PC-9 (cell line): ENCODE data around the gene JARID2. TPM values are rescaled to one million over a fixed set of nuclear protein-coding genes. Genes with fewer than 3 reads are reported as not detected.

Experiments used
- BruUV-seq: library from RNA; stranded (reverse); fragments of 400-500 nt; replicated peaks from 2 replicates; lab custom pipeline; 2021; lab: Mats Ljungman, UMichigan
- CTCF ChIA-PET: fragments of 300-600 bp; sonication (Branson Sonifier 250); formaldehyde crosslinking; loops from one replicate; lab custom pipeline; 2022; ENCODE audit warnings: antibody characterized with exemption; lab: Charles Lee
- POLR2A ChIA-PET: fragments of 300-600 bp; sonication (Branson Sonifier 250); formaldehyde crosslinking; loops from one replicate; lab custom pipeline; 2022; ENCODE audit warnings: antibody characterized with exemption; ENCODE audit not compliant: unreplicated experiment; lab: Charles Lee
- DNase-seq, 2 experiments: peaks; one replicate each; pipeline versions ENCODE4 v3.0.0 to v3.0.0-alpha.2; 2015 to 2022; ENCODE audit warnings: mixed read lengths in 1 of 2
- H2AFZ ChIP-seq: fragments of 200-600 bp; sonication (generic); 2 replicates; pipeline ENCODE4 v1.8.1; 2017; ENCODE audit warnings: antibody characterized with exemption
- H3F3A ChIP-seq: fragments of 200-600 bp; sonication (generic); 2 replicates; pipeline ENCODE4 v1.8.1; 2017; ENCODE audit warnings: antibody characterized with exemption, mild to moderate bottlenecking, low read depth; ENCODE audit not compliant: insufficient read depth
- H3K27ac ChIP-seq: fragments of 200-600 bp; sonication (generic); 2 replicates; pipeline ENCODE4 v1.6.1; 2016; ENCODE audit warnings: mixed run types
- H3K27me3 ChIP-seq: fragments of 200-600 bp; sonication (generic); 2 replicates; pipeline ENCODE4 v1.6.1; 2016; ENCODE audit warnings: low read depth, mixed run types; ENCODE audit not compliant: insufficient read depth
- H3K36me3 ChIP-seq: fragments of 200-600 bp; sonication (generic); 2 replicates; pipeline ENCODE4 v1.6.1; 2016; ENCODE audit warnings: low read depth, mixed run types
- H3K4me1 ChIP-seq: fragments of 200-600 bp; sonication (generic); replicated peaks from 2 replicates; pipeline ENCODE4 v1.6.1; 2016; ENCODE audit warnings: mixed run types; ENCODE audit not compliant: insufficient read depth
- H3K4me2 ChIP-seq: fragments of 200-600 bp; sonication (generic); 2 replicates; pipeline ENCODE4 v1.6.1; 2017; ENCODE audit warnings: mixed run types
- H3K4me3 ChIP-seq: fragments of 200-600 bp; sonication (generic); 2 replicates; pipeline ENCODE4 v1.6.1; 2016; ENCODE audit warnings: mixed run types
- H3K79me2 ChIP-seq: fragments of 200-600 bp; sonication (generic); 2 replicates; pipeline ENCODE4 v1.6.1; 2017; ENCODE audit warnings: low read depth, mixed run types
- H3K9me2 ChIP-seq: fragments of 200-600 bp; sonication (generic); 2 replicates; pipeline ENCODE4 v1.8.1; 2017; ENCODE audit warnings: mild to moderate bottlenecking; ENCODE audit not compliant: insufficient read depth
- H3K9me3 ChIP-seq: fragments of 200-600 bp; sonication (generic); 2 replicates; pipeline ENCODE4 v1.8.1; 2016; ENCODE audit warnings: low read depth; ENCODE audit not compliant: insufficient read depth
- H4K20me1 ChIP-seq: fragments of 200-600 bp; sonication (generic); 2 replicates; pipeline ENCODE4 v1.8.1; 2017; ENCODE audit not compliant: insufficient read depth
- EZH2 ChIP-seq: fragments of 200-600 bp; sonication (generic); IDR thresholded peaks from 2 replicates; pipeline ENCODE4 v1.8.0; 2017; ENCODE audit warnings: antibody characterized with exemption, low read depth
- intact Hi-C: fragments of 100-400 bp; cut with micrococcal nuclease; formaldehyde crosslinking; loops from one replicate; pipeline ENCODE4 v1.10.0; 2022; ENCODE audit not compliant: unreplicated experiment
- total RNA-seq: library from RNA; stranded (reverse); gene quantifications from 2 replicates; pipeline ENCODE4 v1.2.3, GENCODE V29; 2021
- TF ChIP-seq, protein P1 (sequence below): fragments of 200-600 bp; sonication (generic); conservative IDR thresholded peaks from 2 replicates; pipeline ENCODE4 v1.6.1; 2017; ENCODE audit warnings: mixed run types, antibody characterized with exemption, mild to moderate bottlenecking, moderate library complexity

The JARID2 gene
- total RNA-seq, 1 experiment from 2014 or later = 35.0 TPM

DNA sequence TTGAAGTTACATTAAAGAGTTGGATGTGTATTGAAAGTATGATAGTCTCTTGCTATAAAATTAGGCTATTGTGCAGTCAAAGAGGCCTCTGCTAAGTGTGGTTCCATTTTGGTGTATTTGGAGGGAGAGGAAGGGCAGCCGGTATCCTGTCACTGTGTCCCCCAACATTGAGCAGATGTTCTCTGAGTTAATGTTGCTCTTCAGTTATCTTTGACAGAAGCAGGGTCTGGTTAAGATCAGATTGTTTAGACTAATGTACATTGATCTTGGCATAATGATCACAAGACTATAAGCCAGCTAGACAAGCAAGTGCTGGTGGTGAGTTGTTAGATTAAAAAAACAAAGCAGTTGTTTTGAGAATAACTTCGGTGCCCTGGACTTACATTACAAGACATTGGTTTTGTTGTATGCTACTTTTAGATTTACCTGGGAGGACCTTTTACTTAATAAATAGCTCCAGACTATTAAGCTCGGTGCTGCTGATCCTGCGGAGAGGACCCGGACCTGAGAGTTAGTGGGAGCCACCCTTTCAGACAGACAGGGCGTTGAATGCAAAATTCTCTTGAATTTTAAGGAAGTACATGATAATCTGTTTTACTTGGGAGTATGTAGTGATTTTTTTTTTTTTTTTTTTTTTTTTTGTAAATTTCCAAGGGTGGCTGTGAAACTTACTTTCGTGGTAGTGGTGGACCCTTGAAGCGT lies 97.8 kb downstream of the JARID2 start:
- H3K27me3 ChIP-seq = no peaks in the 10 kb centered on the region
- 0 out of 2 replicates have a peak, but pooled peaks cover 7% of the 10 kb centered on the region for H3K4me1 ChIP-seq
- BruUV-seq = no TSS peak
- peaks cover 92% of the 10 kb centered on the region for H3K79me2 ChIP-seq
- H3F3A ChIP-seq = no peaks in the 10 kb centered on the region
- H2AFZ ChIP-seq = no peak overlapping the region
- ChIA-PET POLR2A (interaction anchor here (0.6 kb wide), 1 partner anchor 22 kb away, joined by 9 read pairs; no protein-coding TSS in a partner anchor), CTCF (no interaction called here)
- no peak for TF ChIP-seq EZH2
- TF ChIP-seq, protein P1, sequence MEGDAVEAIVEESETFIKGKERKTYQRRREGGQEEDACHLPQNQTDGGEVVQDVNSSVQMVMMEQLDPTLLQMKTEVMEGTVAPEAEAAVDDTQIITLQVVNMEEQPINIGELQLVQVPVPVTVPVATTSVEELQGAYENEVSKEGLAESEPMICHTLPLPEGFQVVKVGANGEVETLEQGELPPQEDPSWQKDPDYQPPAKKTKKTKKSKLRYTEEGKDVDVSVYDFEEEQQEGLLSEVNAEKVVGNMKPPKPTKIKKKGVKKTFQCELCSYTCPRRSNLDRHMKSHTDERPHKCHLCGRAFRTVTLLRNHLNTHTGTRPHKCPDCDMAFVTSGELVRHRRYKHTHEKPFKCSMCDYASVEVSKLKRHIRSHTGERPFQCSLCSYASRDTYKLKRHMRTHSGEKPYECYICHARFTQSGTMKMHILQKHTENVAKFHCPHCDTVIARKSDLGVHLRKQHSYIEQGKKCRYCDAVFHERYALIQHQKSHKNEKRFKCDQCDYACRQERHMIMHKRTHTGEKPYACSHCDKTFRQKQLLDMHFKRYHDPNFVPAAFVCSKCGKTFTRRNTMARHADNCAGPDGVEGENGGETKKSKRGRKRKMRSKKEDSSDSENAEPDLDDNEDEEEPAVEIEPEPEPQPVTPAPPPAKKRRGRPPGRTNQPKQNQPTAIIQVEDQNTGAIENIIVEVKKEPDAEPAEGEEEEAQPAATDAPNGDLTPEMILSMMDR = no peak
- no peaks in the 10 kb centered on the region for H3K36me3 ChIP-seq
- no peak overlapping the region for H3K4me3 ChIP-seq
- no peak overlapping the region for H3K4me2 ChIP-seq
- peaks cover 34% of the 10 kb centered on the region for H4K20me1 ChIP-seq
- intact Hi-C loops = no loop called here
- no peaks in the 10 kb centered on the region for H3K9me2 ChIP-seq
- no peak overlapping the region for H3K27ac ChIP-seq
- no peak for DNase-seq
- no peaks in the 10 kb centered on the region for H3K9me3 ChIP-seq

DNA sequence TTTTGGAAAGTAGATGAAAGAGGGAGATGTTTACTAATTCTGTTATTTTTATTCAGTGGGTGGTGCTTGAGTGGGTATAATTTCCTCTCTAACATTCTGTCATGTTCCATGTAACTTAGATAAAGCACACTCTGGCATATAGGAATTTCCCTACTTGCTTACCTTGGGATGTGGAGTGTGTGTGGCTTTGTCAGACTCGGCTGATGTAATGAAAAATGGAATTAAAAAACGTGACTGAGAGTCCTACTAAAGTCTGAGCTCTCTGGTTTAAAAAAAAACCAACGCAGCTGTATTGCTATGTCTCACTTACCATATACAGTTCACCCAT lies 98.3 kb downstream of the JARID2 start:
- H3K79me2 ChIP-seq = peaks cover 92% of the 10 kb centered on the region
- intact Hi-C loops = no loop called here
- no peaks in the 10 kb centered on the region for H3K9me3 ChIP-seq
- DNase-seq = no peak
- H3K27ac ChIP-seq = no peak overlapping the region
- H4K20me1 ChIP-seq = peaks cover 31% of the 10 kb centered on the region
- H3F3A ChIP-seq = no peaks in the 10 kb centered on the region
- ChIA-PET POLR2A (no interaction called here), CTCF (interaction anchor here (0.5 kb wide), 1 partner anchor 96 kb away, joined by 3 read pairs; no protein-coding TSS in a partner anchor)
- H3K4me1 ChIP-seq = 0 out of 2 replicates have a peak, but pooled peaks cover 7% of the 10 kb centered on the region
- H3K9me2 ChIP-seq = no peaks in the 10 kb centered on the region
- no peak overlapping the region for H2AFZ ChIP-seq
- no TSS peak for BruUV-seq
- no peak overlapping the region for H3K4me3 ChIP-seq
- no peaks in the 10 kb centered on the region for H3K36me3 ChIP-seq
- no peaks in the 10 kb centered on the region for H3K27me3 ChIP-seq
- no peak for TF ChIP-seq EZH2
- TF ChIP-seq, protein P1 = no peak
- no peak overlapping the region for H3K4me2 ChIP-seq

DNA sequence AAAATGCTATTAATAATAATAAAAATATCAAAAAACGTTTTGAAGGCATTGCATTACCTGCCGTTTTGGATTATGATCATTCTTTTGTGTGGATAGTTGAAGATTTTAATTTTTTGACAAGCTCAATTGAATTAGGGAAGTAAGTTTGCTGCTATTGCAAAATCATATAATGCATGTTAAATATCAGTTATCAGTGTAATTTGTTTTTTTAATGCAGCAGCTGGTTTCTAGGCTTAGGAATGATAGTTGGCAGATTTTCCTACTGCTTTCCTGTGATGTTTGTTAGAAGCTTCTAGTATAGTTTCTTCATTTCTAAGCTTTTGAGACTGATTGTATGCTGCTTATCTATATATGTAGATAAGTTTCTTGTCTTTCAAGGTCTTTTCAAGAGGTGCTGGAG lies 99.0 kb downstream of the JARID2 start:
- H2AFZ ChIP-seq = no peak overlapping the region
- H3K27ac ChIP-seq = no peak overlapping the region
- H3K4me1 ChIP-seq = 0 out of 2 replicates have a peak, but pooled peaks cover 7% of the 10 kb centered on the region
- H3F3A ChIP-seq = no peaks in the 10 kb centered on the region
- no peak overlapping the region for H3K4me3 ChIP-seq
- peaks cover 96% of the 10 kb centered on the region for H3K79me2 ChIP-seq
- POLR2A ChIA-PET = no interaction called here
- no peaks in the 10 kb centered on the region for H3K9me2 ChIP-seq
- no peaks in the 10 kb centered on the region for H3K9me3 ChIP-seq
- BruUV-seq = no TSS peak
- peaks cover 33% of the 10 kb centered on the region for H4K20me1 ChIP-seq
- H3K27me3 ChIP-seq = no peaks in the 10 kb centered on the region
- CTCF ChIA-PET = interaction anchor here (0.5 kb wide), 1 partner anchor 96 kb away, joined by 3 read pairs; no protein-coding TSS in a partner anchor
- no peak for DNase-seq
- no peaks in the 10 kb centered on the region for H3K36me3 ChIP-seq
- no peak overlapping the region for H3K4me2 ChIP-seq
- TF ChIP-seq, protein P1 = no peak
- no peak for TF ChIP-seq EZH2
- intact Hi-C loops = no loop called here
